ENCODE results near the gene HELZ2. TPM values are rescaled to one million over a fixed set of nuclear protein-coding genes. Genes with fewer than 3 reads are reported as not detected.

The HELZ2 gene
- total and polyA plus RNA-seq, 12 donors, result 4.8 to 34.3 (median 12.6) TPM

DNA sequence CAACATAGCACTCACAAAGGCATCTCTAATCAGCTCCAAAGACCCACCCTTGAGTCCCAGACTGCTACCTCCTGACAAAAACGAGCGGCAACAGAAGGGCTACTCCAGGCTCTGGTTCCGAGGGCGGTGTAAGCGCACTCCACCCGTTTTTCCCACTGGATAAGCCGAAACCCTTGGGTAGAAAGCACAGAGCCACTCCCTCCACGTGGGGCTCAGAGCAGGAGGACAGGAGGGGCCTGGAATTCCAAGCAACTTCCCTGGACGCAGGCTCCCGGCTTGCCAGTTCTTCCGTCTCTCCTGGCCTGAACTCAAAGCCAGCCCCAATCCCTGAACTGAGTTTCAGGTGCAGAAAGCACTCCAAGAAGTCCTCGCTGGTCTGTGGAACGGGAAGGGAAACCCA is 45.5 kb upstream of the HELZ2 start:
- Histone ChIP-seq H3K27ac (no peak overlapping the region), H3K4me3 (no peak overlapping the region), H3K27me3 (no peaks in the 10 kb centered on the region), H3K9me3 (no peaks in the 10 kb centered on the region), H3K4me1 (no peaks in the 10 kb centered on the region), H3K36me3 (peaks cover 0 to 60% (median 5%) of the 10 kb centered on the region in 9 donors)
- DNase-seq, result no peak
- no peak for ATAC-seq
- TF ChIP-seq CTCF (IDR thresholded peaks at IDR 0.05), result no peak
- WGBS, 2 donors, result 80 to 82% methylated on average over 13 of the region's 13 CpGs
- intact Hi-C loops (cut with DNase I), result loop anchor here in 1 of 10 donors (5.0 kb wide), 1 partner anchor 292 kb away; no protein-coding TSS in a partner anchor

DNA sequence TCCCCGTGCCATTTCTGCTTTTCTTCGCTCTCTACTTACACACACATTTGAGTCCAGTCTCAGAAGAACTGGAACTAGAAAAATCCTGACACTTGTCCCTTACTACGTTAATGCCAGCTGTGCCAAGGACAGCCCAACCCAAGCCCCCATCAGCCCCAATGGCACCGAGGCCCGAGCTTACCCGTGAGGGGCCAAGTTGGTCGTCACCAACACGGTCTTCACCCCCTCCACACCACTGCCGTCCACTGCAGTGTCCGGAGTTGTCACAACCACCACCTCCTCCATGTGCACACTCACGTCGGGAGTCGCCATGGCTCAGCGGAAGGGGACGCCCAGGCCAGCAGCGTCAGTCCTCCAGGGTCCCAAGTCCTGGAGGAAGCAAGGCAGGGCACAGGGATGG is 45.0 kb upstream of the HELZ2 start:
- peaks cover 0 to 60% (median 5%) of the 10 kb centered on the region in 9 donors for H3K36me3 ChIP-seq
- TF ChIP-seq CTCF (IDR thresholded peaks at IDR 0.05), result no peak
- no peak overlapping the region for H3K4me3 ChIP-seq
- intact Hi-C loops (cut with DNase I), result loop anchor here in 1 of 10 donors (5.0 kb wide), 1 partner anchor 292 kb away; no protein-coding TSS in a partner anchor
- ATAC-seq (no peak), DNase-seq (no peak)
- no peaks in the 10 kb centered on the region for H3K9me3 ChIP-seq
- H3K27me3 ChIP-seq, result no peaks in the 10 kb centered on the region
- no peak overlapping the region for H3K27ac ChIP-seq
- no peaks in the 10 kb centered on the region for H3K4me1 ChIP-seq
- 93% methylated on average over 16 of the region's 16 CpGs for WGBS, 2 donors

DNA sequence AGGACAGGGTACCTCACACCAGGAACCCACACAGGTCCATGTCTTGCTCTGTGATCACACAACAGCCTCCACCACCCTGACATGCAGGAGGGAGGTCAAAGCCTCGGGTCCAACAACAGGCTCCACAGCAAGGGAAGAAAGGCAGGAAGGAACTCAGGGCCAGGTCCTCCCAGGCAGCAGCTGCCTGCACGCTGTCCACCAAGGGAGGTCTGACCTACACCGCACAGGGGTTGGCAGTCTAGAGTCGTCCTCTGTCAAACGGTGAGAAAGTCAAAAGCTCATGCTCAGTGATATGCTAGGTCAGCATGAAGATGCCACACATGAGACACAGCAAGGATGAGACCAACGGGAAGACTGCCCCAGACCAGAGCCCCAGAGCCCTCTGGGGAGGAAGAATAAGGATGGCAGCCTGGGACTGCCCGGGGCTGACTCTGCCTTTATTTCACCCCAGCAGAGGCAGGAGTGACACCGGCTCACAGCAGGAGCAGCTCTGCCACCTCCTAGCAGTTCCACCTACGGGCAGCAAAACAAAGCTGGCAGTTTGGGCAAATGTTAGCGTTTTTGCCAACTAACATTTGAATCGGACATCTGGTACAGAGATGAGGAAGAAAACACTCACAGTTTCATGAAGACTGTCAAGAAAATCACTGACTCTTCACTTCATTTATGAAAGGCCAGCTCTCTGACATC is 44.4 kb upstream of the HELZ2 start:
- DNase-seq (no peak), ATAC-seq (no peak)
- H3K27ac ChIP-seq, result no peak overlapping the region
- H3K27me3 ChIP-seq, result no peaks in the 10 kb centered on the region
- WGBS, 2 donors, result 81 to 86% methylated on average over 11 of the region's 11 CpGs
- H3K36me3 ChIP-seq, result peaks cover 0 to 65% (median 5%) of the 10 kb centered on the region in 9 donors
- no peak for TF ChIP-seq CTCF (IDR thresholded peaks at IDR 0.05)
- peaks cover 0 to 3% (median 0%) of the 10 kb centered on the region in 9 donors for H3K4me1 ChIP-seq
- no peaks in the 10 kb centered on the region for H3K9me3 ChIP-seq
- H3K4me3 ChIP-seq, result no peak overlapping the region
- intact Hi-C loops (cut with DNase I), result loop anchor here in 1 of 10 donors (5.0 kb wide), 1 partner anchor 291 kb away; no protein-coding TSS in a partner anchor

DNA sequence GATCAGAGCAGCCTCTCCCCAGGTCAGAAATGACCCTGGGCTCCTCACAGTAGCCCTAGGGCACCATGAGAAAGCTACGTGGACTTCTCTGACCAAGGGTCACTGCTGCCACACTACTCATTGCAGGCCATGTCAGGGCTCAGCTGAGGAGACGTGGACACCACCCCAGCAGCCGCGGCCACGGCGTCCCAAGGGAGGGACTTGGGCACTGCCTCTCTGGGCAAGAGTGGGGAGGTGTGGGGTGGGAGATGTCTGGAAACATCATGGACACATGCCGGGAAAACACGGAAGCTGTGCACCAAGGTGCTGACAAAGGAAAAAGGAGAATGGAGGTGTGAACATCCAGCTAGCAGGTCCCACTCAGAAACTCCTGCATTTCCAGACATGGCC is 43.8 kb upstream of the HELZ2 start:
- WGBS, 2 donors, result 89 to 94% methylated on average over 8 of the region's 8 CpGs
- no peak overlapping the region for H3K27ac ChIP-seq
- no peaks in the 10 kb centered on the region for H3K27me3 ChIP-seq
- ATAC-seq, result peak in 1 of 8 donors; percentile 6
- DNase-seq, result no peak
- intact Hi-C loops (cut with DNase I), result loop anchor here in 1 of 10 donors (5.0 kb wide), 1 partner anchor 291 kb away; no protein-coding TSS in a partner anchor
- no peaks in the 10 kb centered on the region for H3K9me3 ChIP-seq
- no peak overlapping the region for H3K4me3 ChIP-seq
- peaks cover 0 to 66% (median 5%) of the 10 kb centered on the region in 9 donors for H3K36me3 ChIP-seq
- H3K4me1 ChIP-seq, result peaks cover 0 to 9% (median 0%) of the 10 kb centered on the region in 9 donors
- no peak for TF ChIP-seq CTCF (IDR thresholded peaks at IDR 0.05)
